Endothelial cell of umbilical vein (primary cell): ENCODE measurements around the gene ASXL1. TPM values are rescaled to one million over a fixed set of nuclear protein-coding genes. Genes with fewer than 3 reads are reported as not detected.

ENCODE experiments used
- BruUV-seq: library from RNA; stranded (reverse); fragments of 400-500 nt; replicated peaks from 2 replicates; lab custom pipeline; 2021; lab: Mats Ljungman, UMichigan
- CTCF ChIA-PET: fragments of 300-600, 350-600 bp; sonication (Branson Sonifier 250); formaldehyde crosslinking; loops from one replicate; lab custom pipeline; 2021; ENCODE audit warnings: antibody characterized with exemption, inconsistent platforms; lab: Charles Lee
- POLR2A ChIA-PET: fragments of 300-600, 350-600 bp; sonication (Branson Sonifier 250); formaldehyde crosslinking; loops from one replicate; lab custom pipeline; 2021; ENCODE audit warnings: antibody characterized with exemption, inconsistent platforms; lab: Charles Lee
- DNase-seq: peaks from one replicate; pipeline ENCODE4 v3.0.0-alpha.2; 2011; ENCODE audit warnings: low read depth, low spot score
- FAIRE-seq: peaks from 2 replicates; lab custom pipeline; 2011; peaks lifted over from hg19 to GRCh38; lab: Jason Lieb, UNC
- H2AFZ ChIP-seq: 2 replicates; pipeline ENCODE4 v1.6.0; 2012; ENCODE audit warnings: low read depth, low read length, control low read depth, inconsistent platforms
- H3K27ac ChIP-seq: 2 replicates; pipeline ENCODE4 v1.5.1; 2011; ENCODE audit warnings: low read depth, mild to moderate bottlenecking, control low read depth, low read length, moderate library complexity; ENCODE audit not compliant: insufficient read depth
- H3K27me3 ChIP-seq, 2 experiments: 2 replicates each; pipeline versions ENCODE4 v1.6.0 to v1.6.1; 2011; ENCODE audit warnings: low read length in 2 of 2, mixed read lengths in 1 of 2; ENCODE audit not compliant: control insufficient read depth in 2 of 2, insufficient read depth in 2 of 2
- H3K36me3 ChIP-seq, 2 experiments: 2 replicates in 1 of 2; 3 replicates in 1 of 2; pipeline ENCODE4 v1.5.1; 2011; ENCODE audit warnings: low read length in 2 of 2, mild to moderate bottlenecking in 1 of 2, moderate library complexity in 1 of 2; ENCODE audit not compliant: control insufficient read depth in 2 of 2, insufficient read depth in 2 of 2; ENCODE audit errors: extremely low read depth in 1 of 2
- H3K4me1 ChIP-seq: 3 replicates; pipeline ENCODE4 v1.5.1; 2011; ENCODE audit warnings: mild to moderate bottlenecking, low read length; ENCODE audit not compliant: control insufficient read depth, insufficient read depth; ENCODE audit errors: extremely low read depth
- H3K4me2 ChIP-seq: 2 replicates; pipeline ENCODE4 v1.6.1; 2011; ENCODE audit warnings: low read length, control low read depth, mixed read lengths; ENCODE audit not compliant: insufficient read depth
- H3K4me3 ChIP-seq, 3 experiments: fragments of 200-600 bp in 1 of 3; sonication (generic), shearing (Covaris generic) in 1 of 3; replicated peaks in 1 of 3; 2 replicates each; pipeline ENCODE4 v1.5.1; 2011 to 2016; ENCODE audit warnings: control low read depth in 3 of 3, low read length in 3 of 3, mild to moderate bottlenecking in 2 of 3, inconsistent platforms in 1 of 3, low read depth in 1 of 3, moderate library complexity in 1 of 3; ENCODE audit not compliant: insufficient read depth in 1 of 3
- H3K79me2 ChIP-seq: 2 replicates; pipeline ENCODE4 v1.6.0; 2012; ENCODE audit warnings: low read length, inconsistent platforms; ENCODE audit not compliant: control insufficient read depth, insufficient read depth
- H3K9ac ChIP-seq: replicated peaks from 2 replicates; pipeline ENCODE3; 2011; ENCODE audit warnings: low read length, control low read depth; ENCODE audit not compliant: insufficient read depth; ENCODE audit errors: extremely low read depth
- H3K9me1 ChIP-seq: replicated peaks from 3 replicates; pipeline ENCODE4 v1.6.0; 2011; ENCODE audit warnings: mild to moderate bottlenecking, low read length; ENCODE audit not compliant: control insufficient read depth, insufficient read depth; ENCODE audit errors: extremely low read depth
- H3K9me3 ChIP-seq: replicated peaks from 2 replicates; pipeline ENCODE4 v1.5.1; 2012; ENCODE audit warnings: low read length, inconsistent platforms; ENCODE audit not compliant: control insufficient read depth, insufficient read depth
- H4K20me1 ChIP-seq: replicated peaks from 2 replicates; pipeline ENCODE3; 2011; ENCODE audit warnings: mild to moderate bottlenecking, low read length; ENCODE audit not compliant: control insufficient read depth, insufficient read depth; ENCODE audit errors: extremely low read depth
- EZH2 ChIP-seq: IDR thresholded peaks from 2 replicates; pipeline ENCODE4 v1.6.1; 2012; ENCODE audit warnings: borderline replicate concordance, low read depth, mild to moderate bottlenecking, moderate library complexity, low read length, inconsistent platforms; ENCODE audit not compliant: severe bottlenecking
- FOS ChIP-seq: IDR thresholded peaks from 2 replicates; pipeline ENCODE4 v1.6.1; 2011; ENCODE audit warnings: mild to moderate bottlenecking, low read length, moderate library complexity, borderline replicate concordance; ENCODE audit not compliant: insufficient read depth
- GATA2 ChIP-seq: IDR thresholded peaks from 2 replicates; pipeline ENCODE4 v1.7.0; 2011; ENCODE audit warnings: low read depth, mild to moderate bottlenecking, moderate library complexity, mixed read lengths, low read length; ENCODE audit not compliant: insufficient read length, insufficient read depth
- JUN ChIP-seq: IDR thresholded peaks from 2 replicates; pipeline ENCODE4 v1.6.1; 2011; ENCODE audit warnings: borderline replicate concordance, low read depth; ENCODE audit not compliant: insufficient read length, insufficient read depth
- MYC ChIP-seq: IDR thresholded peaks from one replicate; pipeline ENCODE4 v1.6.1; 2011; ENCODE audit warnings: mild to moderate bottlenecking, low read depth, low read length
- POLR2A ChIP-seq: IDR thresholded peaks from 2 replicates; pipeline ENCODE4 v1.6.1; 2012; ENCODE audit warnings: low read depth, mild to moderate bottlenecking, control low read depth, low read length
- POLR2AphosphoS5 ChIP-seq: IDR thresholded peaks from 2 replicates; pipeline ENCODE4 v1.6.1; 2012; ENCODE audit warnings: low read depth, mild to moderate bottlenecking, control low read depth, low read length, moderate library complexity; ENCODE audit not compliant: insufficient read depth
- dilution Hi-C: fragments of 300-500 bp; cut with MboI; formaldehyde crosslinking; loops from one replicate; pipeline ENCODE4 v1.15.0; 2019; ENCODE audit warnings: low sequenced_read_pairs; ENCODE audit not compliant: extremely low pct_ligation_motif_present
- intact Hi-C: fragments of 100-400 bp; cut with micrococcal nuclease; formaldehyde crosslinking; loops from one replicate; pipeline ENCODE4 v1.10.0; 2022
- polyA plus RNA-seq, 4 experiments: library from polyadenylated mRNA; depleted of rRNA in 3 of 4; stranded (reverse) in 3 of 4; unstranded in 1 of 4; fragments of >200 nt; gene quantifications; 2 replicates each; pipeline versions ENCODE4 v1.2.1 to v1.2.3, GENCODE V29; 2011 to 2012; ENCODE audit warnings: missing spikeins in 1 of 4
- total RNA-seq: library from RNA; stranded (reverse); gene quantifications from 2 replicates; pipeline ENCODE4 v1.2.3, GENCODE V29; 2021
- TF ChIP-seq, protein P1 (sequence below): IDR thresholded peaks from 2 replicates; pipeline ENCODE4 v1.6.1; 2011; ENCODE audit not compliant: insufficient read depth, insufficient read length
- TF ChIP-seq, protein P2 (sequence below), 2 donors: IDR thresholded peaks; 1 replicate in 1 of 2; 2 replicates in 1 of 2; pipeline ENCODE4 v1.5.1; 2011; ENCODE audit warnings: low read length in 2 of 2, mild to moderate bottlenecking in 2 of 2, moderate library complexity in 2 of 2, control low read depth in 1 of 2, inconsistent platforms in 1 of 2, low read depth in 1 of 2; ENCODE audit not compliant: insufficient read depth in 1 of 2; ENCODE audit errors: extremely low read depth in 1 of 2

ASXL1 gene
- total and polyA plus RNA-seq, 2 donors (not counting 3 experiments of a cell fraction or from before 2014, with no cell fraction given) = 45.4 to 101 TPM

DNA sequence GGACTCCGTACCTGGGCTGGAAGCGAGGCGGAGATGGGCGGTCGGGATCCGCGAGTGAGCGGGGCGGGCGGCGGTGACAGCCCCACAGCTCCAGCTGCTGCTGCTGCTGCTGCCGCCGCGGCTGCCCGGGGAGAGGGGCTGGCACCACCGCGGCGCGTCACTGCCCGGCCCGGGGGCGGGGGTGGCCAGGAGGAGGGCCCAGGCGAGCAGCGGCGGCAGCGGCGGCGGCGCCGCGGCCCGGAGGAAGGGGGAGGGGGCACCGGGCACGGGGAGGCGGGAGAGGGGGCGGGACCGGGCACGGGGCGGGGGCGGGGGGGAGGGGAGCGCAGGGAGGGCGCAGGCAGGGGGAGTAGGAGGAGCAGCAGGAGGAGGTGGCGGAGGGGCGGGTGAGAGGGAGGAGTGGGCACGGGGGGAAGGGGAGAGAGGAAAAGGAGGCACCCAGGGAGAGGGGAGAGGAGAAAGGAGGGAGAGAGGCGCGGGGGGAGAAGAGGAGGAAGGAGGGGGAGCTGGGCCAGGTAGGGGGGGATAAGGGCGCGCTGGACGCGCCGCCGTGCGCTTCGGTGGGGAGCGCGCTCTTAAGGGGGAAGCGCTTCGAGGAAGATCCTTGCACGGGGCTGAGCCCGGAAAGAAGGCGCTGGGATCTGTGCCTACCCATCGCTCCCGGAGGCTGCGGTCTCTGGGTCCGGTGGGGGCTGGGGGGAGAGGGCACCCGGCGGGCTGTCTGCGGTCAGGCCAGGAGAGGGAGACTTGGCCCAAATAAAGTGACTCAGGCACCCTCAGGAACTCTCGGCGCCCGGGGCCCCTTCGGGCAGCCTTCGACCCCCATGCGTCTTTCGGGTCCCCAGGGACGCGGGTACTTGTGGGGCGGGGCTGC, 125.5 kb downstream of the ASXL1 start:
- dilution Hi-C loops = no loop called here
- Histone ChIP-seq H3K4me1 (peaks cover 49% of the 10 kb centered on the region), H2AFZ (no peak overlapping the region), H4K20me1 (peaks cover 2% of the 10 kb centered on the region), H3K9me3 (no peaks in the 10 kb centered on the region), H3K36me3 (no peaks in the 10 kb centered on the region), H3K27ac (peak overlapping the region; percentile 49), H3K4me3 (peak overlapping the region; percentile 42 to 96 (median 89)), H3K9me1 (no peaks in the 10 kb centered on the region), H3K27me3 (no peaks in the 10 kb centered on the region), H3K79me2 (peaks cover 46% of the 10 kb centered on the region), H3K4me2 (no peak overlapping the region), H3K9ac (peak overlapping the region; percentile 92)
- FAIRE-seq (peak; percentile 55), DNase-seq (peak; percentile 75)
- ChIA-PET POLR2A (interaction anchor here (0.6 to 2.6 kb wide), 3 partner anchors 14 to 367 kb away, joined by 3 to 7 read pairs (median 7); no protein-coding TSS in a partner anchor), CTCF (interaction anchor here (1.0 to 4.5 kb wide), 7 partner anchors 12 to 169 kb away, joined by 3 to 45 read pairs (median 22); no protein-coding TSS in a partner anchor)
- intact Hi-C loops = loop anchor here (1.0 kb wide), 2 partner anchors 18 to 125 kb away; partner anchors contain the start of gene ASXL1
- no TSS peak for BruUV-seq
- peak; percentile 7 for TF ChIP-seq GATA2
- TF ChIP-seq POLR2A = peak; percentile 84
- peak; percentile 87 for TF ChIP-seq POLR2AphosphoS5
- TF ChIP-seq, protein P1, sequence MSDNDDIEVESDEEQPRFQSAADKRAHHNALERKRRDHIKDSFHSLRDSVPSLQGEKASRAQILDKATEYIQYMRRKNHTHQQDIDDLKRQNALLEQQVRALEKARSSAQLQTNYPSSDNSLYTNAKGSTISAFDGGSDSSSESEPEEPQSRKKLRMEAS = no peak
- no peak for TF ChIP-seq JUN
- TF ChIP-seq MYC = no peak
- TF ChIP-seq, protein P2, sequence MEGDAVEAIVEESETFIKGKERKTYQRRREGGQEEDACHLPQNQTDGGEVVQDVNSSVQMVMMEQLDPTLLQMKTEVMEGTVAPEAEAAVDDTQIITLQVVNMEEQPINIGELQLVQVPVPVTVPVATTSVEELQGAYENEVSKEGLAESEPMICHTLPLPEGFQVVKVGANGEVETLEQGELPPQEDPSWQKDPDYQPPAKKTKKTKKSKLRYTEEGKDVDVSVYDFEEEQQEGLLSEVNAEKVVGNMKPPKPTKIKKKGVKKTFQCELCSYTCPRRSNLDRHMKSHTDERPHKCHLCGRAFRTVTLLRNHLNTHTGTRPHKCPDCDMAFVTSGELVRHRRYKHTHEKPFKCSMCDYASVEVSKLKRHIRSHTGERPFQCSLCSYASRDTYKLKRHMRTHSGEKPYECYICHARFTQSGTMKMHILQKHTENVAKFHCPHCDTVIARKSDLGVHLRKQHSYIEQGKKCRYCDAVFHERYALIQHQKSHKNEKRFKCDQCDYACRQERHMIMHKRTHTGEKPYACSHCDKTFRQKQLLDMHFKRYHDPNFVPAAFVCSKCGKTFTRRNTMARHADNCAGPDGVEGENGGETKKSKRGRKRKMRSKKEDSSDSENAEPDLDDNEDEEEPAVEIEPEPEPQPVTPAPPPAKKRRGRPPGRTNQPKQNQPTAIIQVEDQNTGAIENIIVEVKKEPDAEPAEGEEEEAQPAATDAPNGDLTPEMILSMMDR (IDR thresholded peaks at IDR 0.05; ENCODE audit: extremely low read depth in 1 of 2, insufficient read depth in 1 of 2, low read depth in 1 of 2, low read length in 2 of 2) = peak in 1 of 2 donors; percentile 11
- peak; percentile 33 for TF ChIP-seq FOS
- no peak for TF ChIP-seq EZH2
